ENCODE results near the gene KCNMB2. TPM values are rescaled to one million over a fixed set of nuclear protein-coding genes. Genes with fewer than 3 reads are reported as not detected.
"Not testable (repeated sequence)": the region's sequence is repeated elsewhere in the genome, so short reads cannot be mapped to it uniquely, and the experiment has no call there.

KCNMB2 gene
- total RNA-seq, 1 donor, result 1.1 TPM

GRCh38 chr3:178514401-178514800 is 21.8 kb upstream of the KCNMB2 start:
- H3K4me1 ChIP-seq (ENCODE audit: insufficient read depth, low read length), result no peaks in the 10 kb centered on the region
- H3K4me2 ChIP-seq (ENCODE audit: insufficient read depth, low read length), result no peak overlapping the region
- H3K4me3 ChIP-seq (ENCODE audit: insufficient read depth, low read length), result no peak overlapping the region
- no peaks in the 10 kb centered on the region for H3K27me3 ChIP-seq (ENCODE audit: insufficient read depth, low read length)
- TF ChIP-seq CTCF (IDR thresholded peaks at IDR 0.05; ENCODE audit: extremely low read depth, low read depth, low read length), result no peak
- H2AFZ ChIP-seq (ENCODE audit: low read length), result no peak overlapping the region
- DNase-seq (ENCODE audit: insufficient read length, low spot score, missing footprints), result no peak
- H3K36me3 ChIP-seq (ENCODE audit: insufficient read depth, low read length), result no peaks in the 10 kb centered on the region
- H3K79me2 ChIP-seq (ENCODE audit: insufficient read depth, low read length), result no peaks in the 10 kb centered on the region
- H3K9me3 ChIP-seq (ENCODE audit: low read depth, low read length), result no peaks in the 10 kb centered on the region
- H4K20me1 ChIP-seq (ENCODE audit: insufficient read depth, low read length), result no peaks in the 10 kb centered on the region
- H3K27ac ChIP-seq (ENCODE audit: low read depth, low read length), result no peak overlapping the region

DNA sequence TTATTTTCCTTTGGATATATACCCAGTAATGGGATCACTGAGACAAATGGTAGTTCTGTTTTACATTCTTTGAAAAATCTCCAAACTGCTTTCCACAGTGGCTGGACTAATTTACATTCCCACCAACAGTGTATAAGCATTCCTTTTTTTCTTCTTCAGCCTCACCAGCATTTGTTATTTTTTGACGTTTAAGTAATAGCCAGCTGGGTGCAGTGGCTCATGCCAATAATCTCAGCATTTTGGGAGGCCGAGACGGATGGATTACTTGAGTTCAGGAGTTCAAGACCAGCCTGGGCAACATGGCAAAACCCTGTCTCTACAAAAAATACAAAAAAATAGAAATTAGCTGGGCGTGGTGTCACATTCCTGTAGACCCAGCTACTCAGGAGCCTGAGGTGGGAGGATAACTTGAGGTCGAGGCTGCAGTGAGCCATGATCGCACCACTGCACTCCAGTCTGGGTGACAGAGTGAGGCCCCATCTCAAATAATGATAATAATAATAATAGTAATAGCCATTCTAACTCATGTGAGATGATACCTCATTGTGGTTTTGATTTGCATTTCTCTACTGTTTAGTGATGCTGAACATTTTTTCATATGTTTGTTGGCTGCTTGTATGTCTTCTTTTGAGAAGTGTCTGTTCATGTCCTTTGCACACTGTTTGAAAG is 21.0 kb upstream of the KCNMB2 start:
- H3K4me1 ChIP-seq (ENCODE audit: insufficient read depth, low read length); H2AFZ ChIP-seq (ENCODE audit: low read length); H3K27ac ChIP-seq (ENCODE audit: low read depth, low read length); H3K27me3 ChIP-seq (ENCODE audit: insufficient read depth, low read length); H4K20me1 ChIP-seq (ENCODE audit: insufficient read depth, low read length); H3K36me3 ChIP-seq (ENCODE audit: insufficient read depth, low read length); H3K79me2 ChIP-seq (ENCODE audit: insufficient read depth, low read length); DNase-seq (ENCODE audit: insufficient read length, low spot score, missing footprints); H3K9me3 ChIP-seq (ENCODE audit: low read depth, low read length); H3K4me2 ChIP-seq (ENCODE audit: insufficient read depth, low read length); H3K4me3 ChIP-seq (ENCODE audit: insufficient read depth, low read length): not testable (repeated sequence)

DNA sequence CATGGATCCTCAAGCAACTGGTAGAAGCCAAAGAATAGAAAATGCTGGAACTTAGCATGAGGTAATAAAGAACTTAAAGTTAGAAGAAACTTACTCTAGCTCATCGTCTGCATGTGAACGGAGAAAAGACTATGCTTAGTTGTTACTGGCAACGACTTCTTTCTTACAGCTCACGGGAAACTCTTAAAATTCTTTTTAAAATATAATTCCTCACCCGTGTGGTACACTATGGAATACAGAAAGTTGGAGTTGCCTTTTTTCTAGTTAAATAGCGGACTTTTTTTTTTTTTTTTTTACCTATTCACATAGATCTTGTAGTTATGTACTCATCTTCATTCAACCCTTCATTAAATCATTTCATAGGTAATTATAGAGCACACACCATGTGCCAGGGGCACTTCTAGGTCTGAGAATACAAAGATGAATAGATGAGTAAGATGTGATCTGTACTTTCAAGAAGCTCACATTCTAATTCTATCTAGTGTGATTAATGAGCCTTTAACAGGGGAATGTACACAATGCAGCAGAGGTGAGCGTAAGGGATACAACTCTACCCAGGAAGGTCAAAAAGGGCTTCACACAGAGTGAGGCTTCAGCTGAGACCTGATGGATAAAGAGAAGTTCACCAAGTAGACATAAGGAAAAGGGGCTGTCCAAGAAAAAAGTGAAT is 18.4 kb upstream of the KCNMB2 start:
- Histone ChIP-seq H3K4me1 (ENCODE audit: insufficient read depth, low read length) (no peaks in the 10 kb centered on the region), H2AFZ (ENCODE audit: low read length) (no peak overlapping the region), H3K36me3 (ENCODE audit: insufficient read depth, low read length) (no peaks in the 10 kb centered on the region), H3K9me3 (ENCODE audit: low read depth, low read length) (no peaks in the 10 kb centered on the region), H3K4me2 (ENCODE audit: insufficient read depth, low read length) (no peak overlapping the region), H3K4me3 (ENCODE audit: insufficient read depth, low read length) (no peak overlapping the region), H3K27ac (ENCODE audit: low read depth, low read length) (no peak overlapping the region), H4K20me1 (ENCODE audit: insufficient read depth, low read length) (no peaks in the 10 kb centered on the region), H3K79me2 (ENCODE audit: insufficient read depth, low read length) (no peaks in the 10 kb centered on the region), H3K27me3 (ENCODE audit: insufficient read depth, low read length) (no peaks in the 10 kb centered on the region)
- DNase-seq (ENCODE audit: insufficient read length, low spot score, missing footprints), result no peak
- TF ChIP-seq CTCF (IDR thresholded peaks at IDR 0.05; ENCODE audit: extremely low read depth, low read depth, low read length), result no peak

- H3K4me2 ChIP-seq (ENCODE audit: insufficient read depth, low read length), result no peak overlapping the region
- H3K4me1 ChIP-seq (ENCODE audit: insufficient read depth, low read length), result no peaks in the 10 kb centered on the region
- H3K27ac ChIP-seq (ENCODE audit: low read depth, low read length), result no peak overlapping the region
- H4K20me1 ChIP-seq (ENCODE audit: insufficient read depth, low read length), result no peaks in the 10 kb centered on the region
- no peak for DNase-seq (ENCODE audit: insufficient read length, low spot score, missing footprints)
- H3K9me3 ChIP-seq (ENCODE audit: low read depth, low read length), result no peaks in the 10 kb centered on the region
- no peak overlapping the region for H3K4me3 ChIP-seq (ENCODE audit: insufficient read depth, low read length)
- H3K36me3 ChIP-seq (ENCODE audit: insufficient read depth, low read length), result no peaks in the 10 kb centered on the region
- H2AFZ ChIP-seq (ENCODE audit: low read length), result no peak overlapping the region
- TF ChIP-seq CTCF (IDR thresholded peaks at IDR 0.05; ENCODE audit: extremely low read depth, low read depth, low read length), result no peak
- H3K27me3 ChIP-seq (ENCODE audit: insufficient read depth, low read length), result no peaks in the 10 kb centered on the region
- H3K79me2 ChIP-seq (ENCODE audit: insufficient read depth, low read length), result no peaks in the 10 kb centered on the region
Measured at GRCh38 chr3:178518660-178519396, 17.4 kb upstream of the KCNMB2 start.
